ENCODE measurements around the gene ZBTB34. TPM values are rescaled to one million over a fixed set of nuclear protein-coding genes. Genes with fewer than 3 reads are reported as not detected.

The ZBTB34 gene
- total RNA-seq, 2 experiments from 2014 or later, result 2.5 to 2.9 TPM

DNA sequence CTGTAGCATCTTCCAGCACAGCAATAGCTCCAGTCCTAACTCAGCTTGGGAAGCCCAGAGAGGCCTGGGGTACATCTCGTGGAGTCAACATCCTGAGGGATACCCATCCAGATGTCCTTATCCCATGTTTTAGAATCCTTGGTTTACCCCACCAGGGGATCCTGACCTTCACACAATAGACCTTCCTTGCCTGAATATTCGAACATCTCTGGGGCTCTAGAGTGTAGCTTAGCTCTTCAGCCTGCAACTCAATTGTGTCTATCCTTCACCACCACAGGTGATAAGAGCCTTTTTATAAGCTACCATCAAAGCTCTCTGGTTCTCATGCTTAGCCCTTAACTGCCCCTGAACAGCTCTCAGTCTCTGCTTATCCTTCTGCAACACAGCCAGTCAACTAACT, 46.6 kb downstream of the ZBTB34 start:
- Mint-ChIP-seq H3K27me3 (peaks cover 14% of the 10 kb centered on the region), H3K27ac (no peak overlapping the region), H3K4me1 (ENCODE audit: low read depth) (no peaks in the 10 kb centered on the region), H3K36me3 (ENCODE audit: low read depth) (no peaks in the 10 kb centered on the region), H3K9me3 (no peaks in the 10 kb centered on the region), H3K4me3 (no peak overlapping the region)
- TF ChIP-seq, protein P1, sequence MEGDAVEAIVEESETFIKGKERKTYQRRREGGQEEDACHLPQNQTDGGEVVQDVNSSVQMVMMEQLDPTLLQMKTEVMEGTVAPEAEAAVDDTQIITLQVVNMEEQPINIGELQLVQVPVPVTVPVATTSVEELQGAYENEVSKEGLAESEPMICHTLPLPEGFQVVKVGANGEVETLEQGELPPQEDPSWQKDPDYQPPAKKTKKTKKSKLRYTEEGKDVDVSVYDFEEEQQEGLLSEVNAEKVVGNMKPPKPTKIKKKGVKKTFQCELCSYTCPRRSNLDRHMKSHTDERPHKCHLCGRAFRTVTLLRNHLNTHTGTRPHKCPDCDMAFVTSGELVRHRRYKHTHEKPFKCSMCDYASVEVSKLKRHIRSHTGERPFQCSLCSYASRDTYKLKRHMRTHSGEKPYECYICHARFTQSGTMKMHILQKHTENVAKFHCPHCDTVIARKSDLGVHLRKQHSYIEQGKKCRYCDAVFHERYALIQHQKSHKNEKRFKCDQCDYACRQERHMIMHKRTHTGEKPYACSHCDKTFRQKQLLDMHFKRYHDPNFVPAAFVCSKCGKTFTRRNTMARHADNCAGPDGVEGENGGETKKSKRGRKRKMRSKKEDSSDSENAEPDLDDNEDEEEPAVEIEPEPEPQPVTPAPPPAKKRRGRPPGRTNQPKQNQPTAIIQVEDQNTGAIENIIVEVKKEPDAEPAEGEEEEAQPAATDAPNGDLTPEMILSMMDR (IDR thresholded peaks at IDR 0.05), result no peak
- peaks cover 3 to 6% of the 10 kb centered on the region in 2 experiments for H3K27me3 ChIP-seq (ENCODE audit: control insufficient read depth in 1 of 2, insufficient read depth in 2 of 2, low read length in 2 of 2)
- DNase-seq (no peak), ATAC-seq (ENCODE audit: poor library complexity) (no peak)
- H3K4me3 ChIP-seq (ENCODE audit: low read length), result no peak overlapping the region
- H3K36me3 ChIP-seq (ENCODE audit: insufficient read depth, low read length), result no peaks in the 10 kb centered on the region
- peaks cover 0 to 3% of the 10 kb centered on the region in 2 experiments for H3K9me3 ChIP-seq (ENCODE audit: control insufficient read depth in 1 of 2, insufficient read depth in 1 of 2, low read length in 2 of 2)
- intact Hi-C loops (cut with DNase I, micrococcal nuclease), result no loop called here
- H3K27ac ChIP-seq (ENCODE audit: low read depth in 1 of 2, low read length in 2 of 2), result no peak overlapping the region
- ChIA-PET CTCF (no interaction called here), POLR2A (no interaction called here)
- H3K4me1 ChIP-seq (ENCODE audit: insufficient read depth, low read length), result no peaks in the 10 kb centered on the region

DNA sequence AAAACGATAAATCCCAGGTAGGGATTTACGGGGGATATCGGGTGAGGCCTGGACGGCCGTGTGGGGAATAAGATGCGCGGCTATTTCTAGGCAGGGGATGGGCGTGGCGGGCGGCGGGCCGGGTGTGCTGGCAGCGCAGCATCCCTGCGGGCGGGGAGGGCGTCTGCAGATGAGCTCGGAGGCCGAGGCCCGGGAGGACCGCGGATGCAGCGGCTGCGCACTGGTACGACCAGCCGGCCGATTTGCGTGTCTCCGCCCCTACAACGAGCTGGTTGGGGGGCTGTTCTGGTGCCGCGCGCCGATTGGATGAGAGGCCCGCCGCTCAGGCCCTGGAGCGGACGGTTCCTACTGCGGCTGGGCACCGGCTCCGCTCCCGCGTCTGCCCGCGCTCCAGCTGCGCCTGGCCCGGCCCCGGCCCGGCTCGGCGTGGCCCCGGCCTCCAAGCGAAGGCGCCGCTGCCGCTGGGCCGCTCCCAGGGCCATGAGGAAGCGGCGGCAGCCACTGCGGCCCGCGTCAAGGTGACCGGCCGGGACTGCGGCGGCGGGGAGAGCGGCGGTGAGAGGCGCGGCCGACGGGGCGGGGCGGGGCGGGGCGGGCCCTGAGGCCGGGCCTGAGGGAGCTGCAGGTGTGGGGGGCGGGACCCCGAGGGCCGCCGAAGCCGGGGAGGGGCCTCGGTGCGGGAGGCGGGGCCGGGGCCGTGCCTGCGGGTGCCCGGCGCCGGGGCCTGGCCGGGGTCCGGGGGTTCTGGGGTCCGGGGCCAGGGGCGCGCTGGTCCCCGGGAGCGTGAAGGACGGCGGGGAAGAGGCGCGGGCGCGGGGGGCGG, 54.2 kb downstream of the ZBTB34 start, which contains the start of gene RALGPS1:
TSS of gene RALGPS1 (plus strand) at position 325 of the 823 bp plus-strand sequence. CDS start 47,508 bp downstream, outside the sequence.
- Histone ChIP-seq H3K27ac (ENCODE audit: low read depth in 1 of 2, low read length in 2 of 2) (no peak within 1 kb of the TSS), H3K27me3 (ENCODE audit: control insufficient read depth in 1 of 2, insufficient read depth in 2 of 2, low read length in 2 of 2) (no peaks in the 10 kb centered on the region), H3K36me3 (ENCODE audit: insufficient read depth, low read length) (no peaks in the 10 kb centered on the region), H3K9me3 (ENCODE audit: control insufficient read depth in 1 of 2, insufficient read depth in 1 of 2, low read length in 2 of 2) (peaks cover 0 to 3% of the 10 kb centered on the region in 2 experiments), H3K4me1 (ENCODE audit: insufficient read depth, low read length) (peaks cover 12% of the 10 kb centered on the region), H3K4me3 (ENCODE audit: low read length) (peak within 1 kb of the TSS; percentile 46)
- Mint-ChIP-seq H3K27me3 (no peaks in the 10 kb centered on the region), H3K27ac (no peak within 1 kb of the TSS), H3K4me3 (peak within 1 kb of the TSS; percentile 91), H3K36me3 (ENCODE audit: low read depth) (no peaks in the 10 kb centered on the region), H3K9me3 (no peaks in the 10 kb centered on the region), H3K4me1 (ENCODE audit: low read depth) (peaks cover 7% of the 10 kb centered on the region)
- DNase-seq (peak; percentile 76 to 95 (median 84)), ATAC-seq (ENCODE audit: poor library complexity) (peak; percentile 93)
- intact Hi-C loops (cut with DNase I, micrococcal nuclease), result loop anchor here in 1 of 2 experiments (2.0 to 10.0 kb wide), 4 partner anchors 54 to 510 kb away; partner anchors contain the start of genes ZBTB34, ZBTB43 and ZNF79
- CTCF ChIA-PET, result interaction anchor here (0.9 kb wide), 1 partner anchor 71 kb away, joined by 3 read pairs; no protein-coding TSS in a partner anchor
- POLR2A ChIA-PET, result interaction anchor here (1.2 to 1.4 kb wide), 2 partner anchors 55 to 1336 kb away, joined by 3 to 6 read pairs; partner anchors contain the start of gene ZBTB34
- TF ChIP-seq, protein P1 (IDR thresholded peaks at IDR 0.05), result no peak

DNA sequence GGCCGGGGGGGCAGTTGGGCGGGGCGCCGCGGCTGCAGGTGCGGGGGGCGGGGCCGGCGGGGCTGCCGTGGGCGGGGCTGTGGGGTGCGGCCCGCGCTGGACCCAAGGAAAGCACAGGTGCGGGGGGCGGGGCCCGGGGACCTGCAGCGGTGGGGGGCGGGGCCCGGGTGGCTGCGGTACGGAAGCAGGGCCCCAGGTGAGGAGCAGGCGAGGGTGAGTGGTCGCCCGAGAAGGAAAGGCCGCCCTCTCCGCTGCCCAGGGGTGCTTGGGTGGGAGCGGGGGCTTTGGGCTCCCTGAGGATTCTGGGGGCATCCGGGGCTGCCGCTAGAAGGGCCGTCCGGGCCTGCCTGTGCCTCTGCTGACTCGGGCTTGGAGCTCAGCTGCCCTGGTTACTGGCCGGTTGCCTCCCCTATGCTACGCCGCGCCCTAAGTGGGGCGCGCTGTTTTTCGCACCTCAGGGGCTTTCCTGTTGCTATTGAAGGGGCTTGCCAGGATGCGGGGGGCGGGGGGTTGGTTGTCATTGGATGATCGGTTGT, 54.9 kb downstream of the ZBTB34 start:
- CTCF ChIA-PET, result no interaction called here
- TF ChIP-seq, protein P1 (IDR thresholded peaks at IDR 0.05), result no peak
- ATAC-seq (ENCODE audit: poor library complexity), result peak; percentile 27

More for the DNA sequence above, 54.9 kb downstream of the ZBTB34 start:
- H3K4me1 ChIP-seq (ENCODE audit: insufficient read depth, low read length), result peaks cover 12% of the 10 kb centered on the region
- no peaks in the 10 kb centered on the region for H3K9me3 Mint-ChIP-seq
- no peaks in the 10 kb centered on the region for H3K36me3 Mint-ChIP-seq (ENCODE audit: low read depth)
- no peaks in the 10 kb centered on the region for H3K27me3 ChIP-seq (ENCODE audit: control insufficient read depth in 1 of 2, insufficient read depth in 2 of 2, low read length in 2 of 2)
- no peak overlapping the region for H3K27ac Mint-ChIP-seq
- POLR2A ChIA-PET, result interaction anchor here (1.4 kb wide), 1 partner anchor 55 kb away, joined by 6 read pairs; the partner anchor contains the start of gene ZBTB34
- peak overlapping the region; percentile 86 for H3K4me3 Mint-ChIP-seq
- intact Hi-C loops (cut with DNase I, micrococcal nuclease), result loop anchor here in 1 of 2 experiments (2.0 to 10.0 kb wide), 4 partner anchors 55 to 509 kb away; partner anchors contain the start of genes ZBTB34, ZBTB43 and ZNF79
- no peak overlapping the region for H3K27ac ChIP-seq (ENCODE audit: low read depth in 1 of 2, low read length in 2 of 2)
- H3K9me3 ChIP-seq (ENCODE audit: control insufficient read depth in 1 of 2, insufficient read depth in 1 of 2, low read length in 2 of 2), result peaks cover 0 to 3% of the 10 kb centered on the region in 2 experiments
- H3K4me3 ChIP-seq (ENCODE audit: low read length), result peak overlapping the region; percentile 46
- H3K4me1 Mint-ChIP-seq (ENCODE audit: low read depth), result peaks cover 7% of the 10 kb centered on the region
- H3K36me3 ChIP-seq (ENCODE audit: insufficient read depth, low read length), result no peaks in the 10 kb centered on the region
- H3K27me3 Mint-ChIP-seq, result no peaks in the 10 kb centered on the region
- DNase-seq, result peak in 12 of 14 experiments; percentile 18 to 76 (median 44)

Measured in CD4-positive, alpha-beta T cell (primary cell).